ENCODE results near the gene VANGL1. TPM values are rescaled to one million over a fixed set of nuclear protein-coding genes. Genes with fewer than 3 reads are reported as not detected.

VANGL1 gene
- total RNA-seq, 1 donor from 2014 or later, result 13.8 TPM

DNA sequence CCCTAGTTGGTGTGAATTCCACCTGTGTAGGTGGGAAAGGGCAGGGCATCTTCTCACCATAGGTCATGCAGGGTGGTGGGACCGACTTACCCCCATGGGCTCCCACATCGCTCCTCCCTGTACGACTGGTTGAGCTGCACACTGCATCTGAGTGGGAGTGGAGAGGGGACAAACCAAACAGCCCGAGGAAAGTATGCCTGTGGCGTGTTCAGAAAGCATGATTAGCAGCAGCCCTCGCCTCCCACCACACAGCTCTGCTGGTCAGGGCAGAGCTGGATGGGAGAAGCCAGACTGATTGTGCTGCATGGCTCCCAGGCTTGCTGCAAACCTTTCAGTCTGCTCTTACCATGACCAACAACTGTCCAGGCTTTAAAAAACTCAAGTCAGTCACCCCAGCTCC lies 24.4 kb downstream of the VANGL1 start:
- Histone ChIP-seq H3K4me2 (ENCODE audit: low read length) (no peak overlapping the region), H3K79me2 (ENCODE audit: insufficient read depth, low read length) (peaks cover 17% of the 10 kb centered on the region), H3K27me3 (ENCODE audit: insufficient read depth, low read length) (no peaks in the 10 kb centered on the region), H4K20me1 (ENCODE audit: insufficient read depth, low read length) (no peaks in the 10 kb centered on the region), H3K36me3 (ENCODE audit: insufficient read depth, low read length) (peaks cover 16% of the 10 kb centered on the region), H3K4me3 (ENCODE audit: insufficient read depth, low read depth, low read length) (no peak overlapping the region), H3K9ac (ENCODE audit: low read length) (no peak overlapping the region), H3K9me3 (ENCODE audit: insufficient read depth, low read depth, low read length) (peaks cover 9% of the 10 kb centered on the region), H2AFZ (ENCODE audit: low read depth, low read length) (no peak overlapping the region), H3K27ac (ENCODE audit: low read depth, low read length) (no peak overlapping the region), H3K4me1 (ENCODE audit: insufficient read depth, low read length) (peaks cover 29% of the 10 kb centered on the region)
- DNase-seq (ENCODE audit: low read depth), result no peak
- Mint-ChIP-seq H3K27ac (ENCODE audit: unreplicated experiment) (no peak overlapping the region), H3K36me3 (ENCODE audit: low read depth, unreplicated experiment) (peaks cover 33% of the 10 kb centered on the region), H3K4me3 (ENCODE audit: unreplicated experiment) (no peak overlapping the region), H3K27me3 (ENCODE audit: low read depth, unreplicated experiment) (no peaks in the 10 kb centered on the region), H3K4me1 (ENCODE audit: low read depth, unreplicated experiment) (peaks cover 28% of the 10 kb centered on the region), H3K9me3 (ENCODE audit: unreplicated experiment) (peaks cover 4% of the 10 kb centered on the region)
- FAIRE-seq, result no peak
- no peak for TF ChIP-seq EZH2 (IDR thresholded peaks at IDR 0.05; ENCODE audit: insufficient read depth, low read length)
- TF ChIP-seq, protein P1, sequence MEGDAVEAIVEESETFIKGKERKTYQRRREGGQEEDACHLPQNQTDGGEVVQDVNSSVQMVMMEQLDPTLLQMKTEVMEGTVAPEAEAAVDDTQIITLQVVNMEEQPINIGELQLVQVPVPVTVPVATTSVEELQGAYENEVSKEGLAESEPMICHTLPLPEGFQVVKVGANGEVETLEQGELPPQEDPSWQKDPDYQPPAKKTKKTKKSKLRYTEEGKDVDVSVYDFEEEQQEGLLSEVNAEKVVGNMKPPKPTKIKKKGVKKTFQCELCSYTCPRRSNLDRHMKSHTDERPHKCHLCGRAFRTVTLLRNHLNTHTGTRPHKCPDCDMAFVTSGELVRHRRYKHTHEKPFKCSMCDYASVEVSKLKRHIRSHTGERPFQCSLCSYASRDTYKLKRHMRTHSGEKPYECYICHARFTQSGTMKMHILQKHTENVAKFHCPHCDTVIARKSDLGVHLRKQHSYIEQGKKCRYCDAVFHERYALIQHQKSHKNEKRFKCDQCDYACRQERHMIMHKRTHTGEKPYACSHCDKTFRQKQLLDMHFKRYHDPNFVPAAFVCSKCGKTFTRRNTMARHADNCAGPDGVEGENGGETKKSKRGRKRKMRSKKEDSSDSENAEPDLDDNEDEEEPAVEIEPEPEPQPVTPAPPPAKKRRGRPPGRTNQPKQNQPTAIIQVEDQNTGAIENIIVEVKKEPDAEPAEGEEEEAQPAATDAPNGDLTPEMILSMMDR (IDR thresholded peaks at IDR 0.05; ENCODE audit: insufficient read depth, low read depth, low read length), result no peak

DNA sequence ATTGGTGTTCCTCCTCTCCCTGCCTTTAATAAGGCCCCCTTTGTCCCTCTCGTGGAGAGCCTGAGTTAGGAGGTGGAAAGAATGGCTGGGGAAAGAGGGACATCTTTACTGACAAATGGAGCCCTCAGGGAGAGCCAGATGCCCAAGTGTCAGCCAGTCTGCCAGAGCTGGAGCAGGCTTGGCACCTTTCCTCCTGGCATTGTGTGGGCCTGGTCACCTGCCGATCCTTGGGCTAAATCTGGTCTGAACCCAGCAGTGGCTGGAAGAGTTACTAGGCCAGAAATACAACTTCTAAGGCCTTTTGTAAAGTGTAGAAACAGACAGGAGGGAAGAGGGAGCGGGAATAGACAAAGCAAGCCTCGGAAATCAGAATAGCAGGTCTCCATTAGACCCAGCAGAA lies 24.9 kb downstream of the VANGL1 start:
- Mint-ChIP-seq H3K4me3 (ENCODE audit: unreplicated experiment) (no peak overlapping the region), H3K36me3 (ENCODE audit: low read depth, unreplicated experiment) (peaks cover 33% of the 10 kb centered on the region), H3K4me1 (ENCODE audit: low read depth, unreplicated experiment) (peaks cover 32% of the 10 kb centered on the region), H3K9me3 (ENCODE audit: unreplicated experiment) (peaks cover 4% of the 10 kb centered on the region), H3K27ac (ENCODE audit: unreplicated experiment) (no peak overlapping the region), H3K27me3 (ENCODE audit: low read depth, unreplicated experiment) (no peaks in the 10 kb centered on the region)
- no peak overlapping the region for H3K4me3 ChIP-seq (ENCODE audit: insufficient read depth, low read depth, low read length)
- no peaks in the 10 kb centered on the region for H3K27me3 ChIP-seq (ENCODE audit: insufficient read depth, low read length)
- H3K36me3 ChIP-seq (ENCODE audit: insufficient read depth, low read length), result peaks cover 16% of the 10 kb centered on the region
- TF ChIP-seq, protein P1 (IDR thresholded peaks at IDR 0.05; ENCODE audit: insufficient read depth, low read depth, low read length), result no peak
- TF ChIP-seq EZH2 (IDR thresholded peaks at IDR 0.05; ENCODE audit: insufficient read depth, low read length), result no peak
- no peaks in the 10 kb centered on the region for H4K20me1 ChIP-seq (ENCODE audit: insufficient read depth, low read length)
- DNase-seq (ENCODE audit: low read depth), result no peak
- peaks cover 17% of the 10 kb centered on the region for H3K79me2 ChIP-seq (ENCODE audit: insufficient read depth, low read length)
- no peak overlapping the region for H3K4me2 ChIP-seq (ENCODE audit: low read length)
- H3K27ac ChIP-seq (ENCODE audit: low read depth, low read length), result no peak overlapping the region
- H3K4me1 ChIP-seq (ENCODE audit: insufficient read depth, low read length), result peaks cover 34% of the 10 kb centered on the region
- H3K9me3 ChIP-seq (ENCODE audit: insufficient read depth, low read depth, low read length), result peaks cover 9% of the 10 kb centered on the region
- H3K9ac ChIP-seq (ENCODE audit: low read length), result no peak overlapping the region
- no peak overlapping the region for H2AFZ ChIP-seq (ENCODE audit: low read depth, low read length)
- no peak for FAIRE-seq

DNA sequence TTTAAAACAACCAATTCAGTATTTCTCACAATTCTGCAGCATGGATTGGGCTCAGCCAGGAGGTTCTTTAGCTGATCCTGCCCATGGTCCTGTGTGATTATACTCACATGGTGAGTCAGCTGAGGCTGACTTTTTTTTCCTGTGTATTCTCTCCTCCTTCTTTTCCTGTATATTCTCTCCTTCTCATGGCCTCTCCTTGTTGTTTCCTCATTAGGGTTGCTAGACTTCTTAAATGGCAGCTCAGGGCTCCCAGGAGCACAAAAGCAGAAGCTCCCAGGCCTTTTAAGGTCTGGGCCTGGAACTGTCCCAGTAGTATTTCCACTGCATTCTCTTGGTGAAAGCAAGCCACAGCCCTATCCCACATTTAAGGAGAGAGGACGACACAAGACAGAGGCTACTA lies 26.8 kb downstream of the VANGL1 start:
- Histone ChIP-seq H3K4me1 (ENCODE audit: insufficient read depth, low read length) (peaks cover 38% of the 10 kb centered on the region), H4K20me1 (ENCODE audit: insufficient read depth, low read length) (no peaks in the 10 kb centered on the region), H3K4me2 (ENCODE audit: low read length) (peak overlapping the region; percentile 60), H3K9me3 (ENCODE audit: insufficient read depth, low read depth, low read length) (peaks cover 9% of the 10 kb centered on the region), H3K27me3 (ENCODE audit: insufficient read depth, low read length) (no peaks in the 10 kb centered on the region), H3K36me3 (ENCODE audit: insufficient read depth, low read length) (peaks cover 12% of the 10 kb centered on the region), H3K79me2 (ENCODE audit: insufficient read depth, low read length) (peaks cover 24% of the 10 kb centered on the region), H2AFZ (ENCODE audit: low read depth, low read length) (no peak overlapping the region), H3K27ac (ENCODE audit: low read depth, low read length) (peak overlapping the region; percentile 79), H3K9ac (ENCODE audit: low read length) (peak overlapping the region; percentile 23), H3K4me3 (ENCODE audit: insufficient read depth, low read depth, low read length) (peak overlapping the region; percentile 26)
- peaks cover 35% of the 10 kb centered on the region for H3K4me1 Mint-ChIP-seq (ENCODE audit: low read depth, unreplicated experiment)
- peaks cover 29% of the 10 kb centered on the region for H3K36me3 Mint-ChIP-seq (ENCODE audit: low read depth, unreplicated experiment)
- DNase-seq (ENCODE audit: low read depth) (peak; percentile 82), FAIRE-seq (no peak)
- H3K27ac Mint-ChIP-seq (ENCODE audit: unreplicated experiment), result peak overlapping the region; percentile 90
- TF ChIP-seq, protein P1 (IDR thresholded peaks at IDR 0.05; ENCODE audit: insufficient read depth, low read depth, low read length), result no peak
- TF ChIP-seq EZH2 (IDR thresholded peaks at IDR 0.05; ENCODE audit: insufficient read depth, low read length), result no peak
- H3K9me3 Mint-ChIP-seq (ENCODE audit: unreplicated experiment), result peaks cover 4% of the 10 kb centered on the region
- H3K4me3 Mint-ChIP-seq (ENCODE audit: unreplicated experiment), result no peak overlapping the region
- H3K27me3 Mint-ChIP-seq (ENCODE audit: low read depth, unreplicated experiment), result no peaks in the 10 kb centered on the region
